SK-N-SH treated with all-trans-retinoic acid at 6 μM for 48 hours (cell line): ENCODE measurements around the gene EVX2.

Experiments
- ATAC-seq: fragments of 200-7000 bp; cut with Tn5 transposase; 3 replicates; pipeline ENCODE4 v1.9.1; 2020; ENCODE audit warnings: mild to moderate bottlenecking, moderate library complexity
- ARNTL ChIP-seq: fragments of 450-650 bp; formaldehyde crosslinking; IDR thresholded peaks from 2 replicates; pipeline ENCODE4 v1.5.0; 2020; ENCODE audit warnings: low read depth, mild to moderate bottlenecking, moderate library complexity, borderline replicate concordance
- BACH2 ChIP-seq: fragments of 250-450 bp; sonication (Bioruptor Pico); IDR thresholded peaks from 2 replicates; pipeline ENCODE4 v1.9.0; 2021; ENCODE audit warnings: mild to moderate bottlenecking, borderline replicate concordance
- CREB5 ChIP-seq: fragments of 250-450 bp; sonication (Bioruptor Pico); IDR thresholded peaks from 2 replicates; pipeline ENCODE4 v1.5.1; 2020; ENCODE audit warnings: low read depth, mild to moderate bottlenecking, moderate library complexity
- CSDC2 ChIP-seq: fragments of 250-450 bp; sonication (Bioruptor Pico); IDR thresholded peaks from 2 replicates; pipeline ENCODE4 v1.5.0; 2020; ENCODE audit warnings: mild to moderate bottlenecking, moderate library complexity
- CSRNP3 ChIP-seq: fragments of 250-450 bp; sonication (Bioruptor Pico); IDR thresholded peaks from 2 replicates; pipeline ENCODE4 v1.5.1; 2021; ENCODE audit warnings: mild to moderate bottlenecking, moderate library complexity
- ESRRG ChIP-seq: fragments of 250-450 bp; sonication (Bioruptor Pico); IDR thresholded peaks from 2 replicates; pipeline ENCODE4 v1.6.1; 2021; ENCODE audit warnings: mild to moderate bottlenecking
- ISL1 ChIP-seq: fragments of 250-450 bp; sonication (Bioruptor Pico); IDR thresholded peaks from 2 replicates; pipeline ENCODE4 v2.1.2; 2022; ENCODE audit warnings: mild to moderate bottlenecking, moderate library complexity
- OSR1 ChIP-seq: fragments of 250-450 bp; sonication (Bioruptor Pico); IDR thresholded peaks from 2 replicates; pipeline ENCODE4 v1.8.0; 2022; ENCODE audit warnings: moderate library complexity, mild to moderate bottlenecking, inconsistent platforms
- POU6F1 ChIP-seq: fragments of 250-450 bp; sonication (Bioruptor Pico); IDR thresholded peaks from 2 replicates; pipeline ENCODE4 v1.8.0; 2021; ENCODE audit warnings: low read depth, mild to moderate bottlenecking, moderate library complexity, borderline replicate concordance
- PPARA ChIP-seq: fragments of 250-450 bp; sonication (Bioruptor Pico); IDR thresholded peaks from 2 replicates; pipeline ENCODE4 v1.5.0; 2020; ENCODE audit warnings: mild to moderate bottlenecking, borderline replicate concordance
- RARB ChIP-seq: fragments of 250-450 bp; sonication (Bioruptor Pico); IDR thresholded peaks from 2 replicates; pipeline ENCODE4 v1.8.0; 2021; ENCODE audit warnings: mild to moderate bottlenecking, moderate library complexity
- TCF4 ChIP-seq: fragments of 250-450 bp; sonication (Bioruptor Pico); IDR thresholded peaks from 2 replicates; pipeline ENCODE4 v1.8.0; 2021; ENCODE audit warnings: mild to moderate bottlenecking, moderate library complexity, borderline replicate concordance
- TOX ChIP-seq: fragments of 250-450 bp; sonication (Bioruptor Pico); IDR thresholded peaks from 2 replicates; pipeline ENCODE4 v1.8.0; 2021; ENCODE audit warnings: mild to moderate bottlenecking, moderate library complexity, borderline replicate concordance
- TSHZ2 ChIP-seq: fragments of 250-450 bp; sonication (Bioruptor Pico); IDR thresholded peaks from 2 replicates; pipeline ENCODE4 v1.5.0; 2020; ENCODE audit warnings: mild to moderate bottlenecking, moderate library complexity
- ZC3H10 ChIP-seq: fragments of 250-450 bp; sonication (Bioruptor Pico); IDR thresholded peaks from 2 replicates; pipeline ENCODE4 v1.5.1; 2021; ENCODE audit warnings: mild to moderate bottlenecking, moderate library complexity
- ZFP3 ChIP-seq: fragments of 250-450 bp; sonication (Bioruptor Pico); IDR thresholded peaks from 2 replicates; pipeline ENCODE4 v1.5.0; 2020; ENCODE audit warnings: mild to moderate bottlenecking, moderate library complexity
- ZFP30 ChIP-seq: fragments of 450-650 bp; formaldehyde crosslinking; IDR thresholded peaks from 2 replicates; pipeline ENCODE4 v1.5.0; 2022; ENCODE audit warnings: mild to moderate bottlenecking, moderate library complexity
- ZNF8 ChIP-seq: fragments of 450-650 bp; formaldehyde crosslinking; IDR thresholded peaks from 2 replicates; pipeline ENCODE4 v1.5.0; 2020; ENCODE audit warnings: mild to moderate bottlenecking, moderate library complexity

The EVX2 gene

GRCh38 chr2:176097820-176098365 is 14.1 kb upstream of the EVX2 start:
- TF ChIP-seq OSR1 (CRISPR knock-in tag) (no peak), TSHZ2 (CRISPR knock-in tag) (no peak), CREB5 (CRISPR knock-in tag) (no peak), ESRRG (CRISPR knock-in tag) (no peak), ZC3H10 (CRISPR knock-in tag) (no peak), ZNF8 (no peak), TCF4 (CRISPR knock-in tag) (no peak)
- peak; percentile 5 for ATAC-seq

GRCh38 chr2:176096986-176097819 is 13.4 kb upstream of the EVX2 start:
- no peak for TF ChIP-seq TSHZ2 (CRISPR knock-in tag)
- TF ChIP-seq RARB (CRISPR knock-in tag), result no peak
- no peak for TF ChIP-seq ESRRG (CRISPR knock-in tag)
- TF ChIP-seq CSDC2 (CRISPR knock-in tag), result no peak
- no peak for TF ChIP-seq CREB5 (CRISPR knock-in tag)
- no peak for TF ChIP-seq TOX (CRISPR knock-in tag)
- TF ChIP-seq, all 23 proteins: peak for 0
- peak; percentile 95 for ATAC-seq

- TF ChIP-seq TCF4 (CRISPR knock-in tag), result no peak
- no peak for TF ChIP-seq TOX (CRISPR knock-in tag)
- no peak for TF ChIP-seq BACH2 (CRISPR knock-in tag)
- no peak for TF ChIP-seq POU6F1 (CRISPR knock-in tag)
- no peak for TF ChIP-seq CSRNP3 (CRISPR knock-in tag)
- no peak for TF ChIP-seq ZFP3 (CRISPR knock-in tag)
- TF ChIP-seq ARNTL (CRISPR knock-in tag), result no peak
- no peak for TF ChIP-seq CSDC2 (CRISPR knock-in tag)
- TF ChIP-seq ZNF8, result no peak
- no peak for TF ChIP-seq PPARA (CRISPR knock-in tag)
- no peak for TF ChIP-seq ESRRG (CRISPR knock-in tag)
- TF ChIP-seq ISL1 (CRISPR knock-in tag), result no peak
- TF ChIP-seq ZFP30 (CRISPR knock-in tag), result no peak
- no peak for TF ChIP-seq TSHZ2 (CRISPR knock-in tag)
- no peak for ATAC-seq
Observed at GRCh38 chr2:176096243-176096985, 12.7 kb upstream of the EVX2 start.
